GM12891 (cell line): ENCODE data around the gene ZNF490.

ENCODE experiments used
- POLR2A ChIP-seq: IDR thresholded peaks from 2 replicates; pipeline ENCODE4 v1.6.1; 2011; ENCODE audit warnings: low read depth, low read length, control low read depth
- POLR2AphosphoS5 ChIP-seq: IDR thresholded peaks from 2 replicates; pipeline ENCODE4 v1.6.1; 2011; ENCODE audit warnings: low read depth, low read length, control low read depth
- SPI1 ChIP-seq: IDR thresholded peaks from 2 replicates; pipeline ENCODE4 v1.6.1; 2011; ENCODE audit warnings: low read depth, low read length, control low read depth
- TAF1 ChIP-seq: IDR thresholded peaks from 2 replicates; pipeline ENCODE4 v1.6.1; 2011; ENCODE audit warnings: low read depth, low read length, control low read depth

DNA sequence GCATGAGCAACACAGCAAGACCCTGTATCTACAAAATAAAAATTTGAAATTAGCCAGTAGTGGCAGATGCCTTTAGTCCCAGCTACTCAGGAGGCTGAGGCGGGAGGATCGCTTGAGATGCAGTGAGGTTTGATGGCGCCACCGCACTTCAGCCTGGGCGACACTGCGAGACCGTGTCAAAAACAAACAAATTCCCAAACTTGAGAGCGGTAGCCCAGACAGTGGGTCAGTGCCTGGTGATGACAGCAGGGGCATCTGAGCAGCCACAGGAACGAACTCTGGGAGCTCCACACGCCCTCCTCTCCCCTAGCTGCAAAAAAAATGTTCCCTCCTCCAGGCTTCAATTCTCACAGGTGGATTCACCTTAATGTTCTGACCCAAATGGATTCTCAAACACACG lies 14.1 kb downstream of the ZNF490 start:
- no peak for TF ChIP-seq POLR2AphosphoS5
- TF ChIP-seq POLR2A, result no peak
- no peak for TF ChIP-seq TAF1
- no peak for TF ChIP-seq SPI1
